ENCODE measurements around the gene ALOX12B. TPM values are rescaled to one million over a fixed set of nuclear protein-coding genes. Genes with fewer than 3 reads are reported as not detected.

The ALOX12B gene
- total RNA-seq, 1 donor: not detected

- peak overlapping the region; percentile 79 for H3K4me3 ChIP-seq (ENCODE audit: low read depth, low read length)
- peak; percentile 49 for DNase-seq (ENCODE audit: low read depth)
- TF ChIP-seq CTCF (IDR thresholded peaks at IDR 0.05; ENCODE audit: insufficient read depth, low read depth, low read length): no peak
These were observed 38.5 kb upstream of the ALOX12B start for GRCh38 chr17:8125947-8126490.

GRCh38 chr17:8125154-8125946 lies 37.8 kb upstream of the ALOX12B start:
- TF ChIP-seq CTCF (IDR thresholded peaks at IDR 0.05; ENCODE audit: insufficient read depth, low read depth, low read length): no peak
- peak overlapping the region; percentile 79 for H3K4me3 ChIP-seq (ENCODE audit: low read depth, low read length)
- DNase-seq (ENCODE audit: low read depth): peak; percentile 76

- DNase-seq (ENCODE audit: low read depth): peak; percentile 48
- TF ChIP-seq CTCF (IDR thresholded peaks at IDR 0.05; ENCODE audit: insufficient read depth, low read depth, low read length): no peak
- H3K4me3 ChIP-seq (ENCODE audit: low read depth, low read length): peak overlapping the region; percentile 79
These were observed 37.0 kb upstream of the ALOX12B start for GRCh38 chr17:8124350-8125153.

- DNase-seq (ENCODE audit: low read depth): no peak
- peak within 1 kb of the TSS; percentile 79 for H3K4me3 ChIP-seq (ENCODE audit: low read depth, low read length)
- no peak for TF ChIP-seq CTCF (IDR thresholded peaks at IDR 0.05; ENCODE audit: insufficient read depth, low read depth, low read length)
These were observed 36.3 kb upstream of the ALOX12B start, which contains the start of gene HES7 for GRCh38 chr17:8123695-8124349. HES7 (minus strand) TSS chr17:8124106; CDS start chr17:8124084, 22 bp downstream.

- DNase-seq (ENCODE audit: low read depth): peak; percentile 49
- no peak for TF ChIP-seq CTCF (IDR thresholded peaks at IDR 0.05; ENCODE audit: insufficient read depth, low read depth, low read length)
- H3K4me3 ChIP-seq (ENCODE audit: low read depth, low read length): peak overlapping the region; percentile 79
These were observed 35.6 kb upstream of the ALOX12B start for GRCh38 chr17:8122924-8123694.
